ENCODE measurements around the gene GNAZ.

The GNAZ gene

DNA sequence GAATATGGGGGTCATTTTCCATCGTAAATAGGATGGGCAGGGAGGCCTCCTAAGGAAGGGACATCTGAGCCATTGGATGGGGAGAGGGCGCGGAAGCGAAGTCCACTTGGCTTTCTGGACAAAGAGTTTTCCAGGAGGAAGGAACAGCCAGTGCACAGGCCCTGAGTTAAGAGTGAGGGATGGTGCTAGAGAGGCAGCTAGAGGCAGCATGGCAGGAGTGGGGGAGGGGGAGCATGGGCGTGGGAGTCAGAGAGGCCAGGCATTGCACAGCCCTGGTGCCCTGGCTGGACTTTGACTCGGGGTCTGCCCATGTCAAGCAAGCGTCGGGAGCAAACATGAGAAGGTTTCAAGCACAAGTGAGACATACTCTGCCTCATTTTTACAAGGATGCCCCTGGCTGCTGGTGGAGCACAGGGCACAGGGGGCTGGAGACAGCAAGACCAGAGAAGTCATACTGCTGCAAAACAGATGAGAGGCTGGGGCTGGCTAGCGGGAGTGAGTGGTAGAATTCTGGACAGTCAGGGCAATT is 9.0 kb downstream of the GNAZ start:
- no peak for FAIRE-seq

DNA sequence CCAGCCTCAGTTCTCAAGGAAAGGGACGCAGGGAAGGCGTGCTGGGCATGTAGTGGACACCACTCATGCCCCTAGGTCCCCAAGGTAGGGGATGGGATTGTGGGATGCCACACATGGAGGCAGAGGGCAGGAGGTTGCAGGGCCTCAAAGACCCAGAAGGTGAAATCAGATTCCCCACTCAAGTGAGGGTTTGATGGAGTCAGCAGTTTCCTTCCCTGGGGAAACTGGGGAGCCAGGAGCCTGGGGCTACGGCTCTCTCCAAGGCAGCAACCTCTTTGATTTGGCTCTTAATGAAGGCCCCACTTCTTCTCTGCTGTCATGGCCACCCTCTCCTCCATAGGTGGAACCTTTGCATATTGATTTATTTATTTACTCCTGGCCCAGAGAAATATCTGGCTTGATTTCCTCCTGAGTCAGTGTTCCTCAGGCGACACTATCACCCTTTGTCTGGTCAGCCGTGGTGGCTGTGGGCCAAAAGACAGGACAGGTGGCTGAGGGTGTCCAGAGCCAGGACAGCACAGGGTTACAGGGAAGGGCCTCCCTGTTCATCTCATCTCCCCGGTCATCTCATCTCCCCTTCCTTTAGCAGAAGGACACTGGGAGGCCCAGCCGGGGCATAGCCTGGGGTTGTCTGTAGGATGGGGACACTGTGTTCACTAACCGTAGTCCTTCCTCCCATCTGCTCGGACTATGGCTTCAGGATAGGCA is 9.6 kb downstream of the GNAZ start:
- no peak for FAIRE-seq

DNA sequence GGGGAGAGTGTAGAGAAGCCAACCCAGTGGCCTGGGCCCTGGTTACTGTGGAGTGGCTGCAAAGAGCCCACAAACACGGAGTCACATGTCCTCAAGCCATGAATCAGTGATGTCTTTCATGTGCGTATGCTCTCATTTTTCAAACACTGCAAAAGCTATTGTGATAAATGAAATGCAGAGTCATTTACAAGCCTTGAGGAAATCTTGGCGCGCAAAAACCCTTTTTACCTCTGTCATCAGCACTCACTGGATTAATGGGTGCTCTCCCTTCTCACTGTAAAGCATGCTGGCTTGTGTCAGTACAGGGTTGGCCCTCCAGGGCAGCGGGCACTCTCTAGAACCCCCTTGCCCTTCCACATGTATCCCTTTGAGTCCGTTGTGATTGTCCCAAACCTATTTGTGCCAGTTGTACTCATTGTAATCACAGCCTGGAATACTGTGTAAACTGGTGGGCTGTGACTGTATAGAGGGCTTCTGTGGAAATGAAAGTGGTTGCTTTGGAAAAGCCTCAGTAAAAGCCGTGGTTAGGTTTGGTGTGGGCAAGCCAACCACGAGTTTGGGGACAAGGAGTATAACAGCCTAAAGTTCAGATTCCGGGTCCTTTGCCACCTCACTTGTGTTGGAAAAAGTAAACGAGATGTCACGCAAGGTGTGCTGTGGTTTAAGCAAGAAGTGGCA is 10.4 kb downstream of the GNAZ start:
- peak; percentile 77 for FAIRE-seq

DNA sequence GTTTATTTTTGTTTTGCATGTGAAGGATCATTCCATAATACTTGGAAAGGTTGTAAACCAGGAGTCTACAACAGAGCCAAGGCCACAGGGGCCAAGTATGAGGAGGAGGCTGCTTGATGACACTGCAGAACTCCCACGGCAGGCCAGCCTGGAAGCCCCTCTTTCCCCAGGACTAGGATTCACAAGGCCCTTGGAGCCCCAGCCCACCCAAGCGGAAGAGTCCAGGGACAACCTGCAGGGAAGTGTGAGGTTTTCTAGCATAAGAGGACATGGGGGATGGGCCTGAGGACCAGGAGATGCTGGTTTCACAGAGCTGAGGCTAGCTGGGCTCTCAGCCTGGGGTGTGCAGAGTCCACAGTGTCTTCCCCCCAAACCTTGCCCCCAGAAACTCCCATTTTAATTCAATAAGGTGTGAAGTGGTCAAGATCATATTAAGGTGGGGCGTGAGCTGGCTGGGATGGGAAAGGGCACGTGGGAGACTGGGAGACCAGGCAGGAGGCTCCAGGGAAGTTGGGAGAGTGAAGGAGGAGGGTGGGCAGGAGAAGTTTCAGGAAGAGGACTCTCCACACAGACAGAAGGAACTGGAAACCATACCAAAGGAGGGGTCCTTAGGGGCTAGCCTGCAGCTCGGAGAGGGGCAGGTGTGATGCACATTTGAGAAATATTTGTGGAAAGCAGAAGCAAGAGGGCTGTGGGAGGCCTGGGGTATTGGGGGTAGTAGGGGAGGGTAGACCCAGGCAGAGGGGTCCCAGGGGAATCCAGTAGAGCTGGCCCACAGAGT is 12.4 kb downstream of the GNAZ start:
- FAIRE-seq = no peak

DNA sequence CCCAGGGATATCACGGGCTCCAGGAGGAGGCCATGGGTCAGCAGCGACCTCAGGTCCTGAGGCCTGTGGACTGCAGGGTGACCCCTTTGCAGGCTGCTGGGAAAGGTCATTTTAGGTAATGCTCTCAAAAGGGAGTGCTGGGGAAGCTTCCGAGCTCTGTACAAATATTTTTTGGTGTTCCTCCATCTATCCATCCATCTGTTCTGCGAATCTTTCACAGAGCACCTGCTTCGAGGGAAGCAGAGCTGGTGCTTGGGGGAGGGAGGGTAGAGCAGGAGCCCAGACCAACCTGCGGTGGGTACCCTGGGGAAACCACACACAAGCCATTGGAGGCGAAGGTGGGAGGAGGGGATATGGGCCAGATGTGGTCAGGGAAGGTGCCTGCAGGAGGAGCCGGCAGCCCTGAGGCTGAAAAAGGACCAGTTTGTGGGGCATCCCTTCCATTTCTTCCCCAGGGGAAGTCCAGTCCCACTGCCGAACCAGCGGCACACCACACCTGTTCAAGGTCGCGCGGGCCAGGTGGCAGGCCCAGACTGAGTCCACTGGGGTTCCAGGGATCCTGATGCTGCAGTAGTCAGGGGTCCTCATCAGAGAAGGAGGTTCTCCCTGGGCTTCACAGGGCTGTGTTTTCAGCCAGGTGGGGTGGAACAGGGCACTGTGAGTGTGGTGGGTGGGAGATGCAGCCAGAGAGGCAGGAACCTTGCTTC is 13.1 kb downstream of the GNAZ start:
- FAIRE-seq = no peak

DNA sequence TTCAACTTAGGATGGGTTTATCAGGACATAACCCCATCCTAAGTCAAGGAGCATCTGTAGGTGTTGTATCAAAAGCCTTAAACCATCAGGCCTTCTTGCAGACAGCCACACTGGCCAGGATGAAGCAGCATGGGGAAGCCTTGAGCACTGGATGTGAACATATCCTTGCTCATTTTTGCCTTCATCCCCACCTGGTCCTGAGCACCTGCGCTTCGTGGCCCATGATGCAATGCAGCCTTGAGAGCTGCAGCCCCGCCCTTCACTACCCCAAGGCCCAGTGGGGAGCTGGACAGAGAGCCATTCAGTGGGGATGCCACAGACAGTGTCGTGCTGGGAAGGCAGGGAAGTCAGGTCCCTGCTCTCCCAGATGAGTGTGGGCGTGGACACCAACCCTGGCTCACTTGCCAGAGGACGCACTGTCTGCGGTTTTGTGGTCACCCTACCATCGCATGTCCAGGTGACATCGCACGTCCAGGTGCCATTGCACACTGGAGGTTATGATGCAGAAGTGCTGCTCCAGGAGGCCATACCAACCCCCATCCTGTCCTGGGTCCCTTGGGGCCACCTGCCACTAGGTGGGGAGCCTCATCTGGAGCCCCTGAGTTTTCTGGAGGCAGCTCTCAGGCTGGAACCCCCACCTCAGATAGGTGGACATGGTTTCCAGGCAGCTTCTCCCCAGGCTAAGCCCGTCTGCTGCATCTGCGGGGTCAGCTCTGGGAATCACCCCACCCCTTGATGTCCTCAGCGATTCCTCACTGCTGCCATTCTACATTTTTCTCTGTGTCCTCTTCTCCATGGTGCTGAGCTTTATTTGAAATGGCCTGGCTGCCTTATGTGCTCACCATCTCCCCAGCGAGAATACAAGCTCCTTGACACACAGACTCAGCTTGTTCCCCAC is 14.4 kb downstream of the GNAZ start:
- no peak for FAIRE-seq

DNA sequence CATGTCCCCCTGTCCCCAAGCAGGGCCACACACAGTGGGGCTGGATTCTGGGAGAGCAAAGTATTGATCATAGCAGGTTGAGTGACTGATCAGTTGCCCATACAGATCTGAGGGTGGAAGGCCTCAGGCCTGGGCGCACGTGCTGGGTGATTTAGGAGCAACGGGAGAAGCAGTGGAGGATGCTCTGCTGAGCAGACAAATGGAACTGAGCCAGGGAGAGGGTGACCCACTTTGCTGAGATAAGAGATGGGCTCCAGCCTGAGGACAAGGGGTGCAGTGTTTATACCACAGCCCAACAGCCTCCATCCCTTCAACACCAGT is 15.0 kb downstream of the GNAZ start:
- no peak for FAIRE-seq

DNA sequence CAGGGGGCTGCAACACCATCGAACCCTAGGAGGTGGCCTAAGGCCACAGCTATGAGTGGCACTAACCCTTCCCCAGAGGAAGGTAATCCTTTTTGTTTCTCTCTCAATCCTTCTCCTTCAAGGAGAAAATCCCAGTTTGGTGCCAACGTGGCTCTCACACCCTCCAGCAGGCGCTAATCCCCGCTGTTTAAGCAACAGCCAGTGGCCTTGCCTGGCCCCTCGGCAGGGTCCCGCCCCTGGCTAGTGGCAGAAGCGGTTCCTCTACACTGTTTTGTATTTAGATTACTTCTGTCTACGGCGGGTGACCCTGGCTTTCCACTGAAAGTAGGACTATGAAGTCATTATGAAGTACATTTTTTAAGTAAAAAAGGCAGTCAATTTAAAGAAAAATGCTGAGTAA is 15.5 kb downstream of the GNAZ start:
- FAIRE-seq = no peak

DNA sequence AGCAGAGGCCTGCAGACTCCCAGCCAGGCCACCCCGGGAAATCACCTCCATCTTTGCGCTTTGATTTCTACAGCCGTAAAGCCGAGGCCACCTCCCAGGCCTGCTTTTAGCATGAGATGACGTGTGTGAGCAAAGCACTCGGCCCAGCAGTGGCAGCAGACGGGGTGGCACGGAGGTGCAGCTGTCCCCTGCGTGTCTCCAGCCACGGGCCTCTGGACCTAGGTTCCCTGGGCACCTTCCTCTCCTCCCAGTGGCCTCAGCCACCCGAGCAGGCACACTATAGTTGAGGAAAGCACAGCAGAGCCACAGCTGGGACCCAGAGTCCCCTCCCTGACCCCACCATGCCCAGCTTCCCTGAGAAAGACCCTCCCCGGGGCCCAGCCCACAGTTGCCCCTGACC is 15.9 kb downstream of the GNAZ start:
- FAIRE-seq = no peak

DNA sequence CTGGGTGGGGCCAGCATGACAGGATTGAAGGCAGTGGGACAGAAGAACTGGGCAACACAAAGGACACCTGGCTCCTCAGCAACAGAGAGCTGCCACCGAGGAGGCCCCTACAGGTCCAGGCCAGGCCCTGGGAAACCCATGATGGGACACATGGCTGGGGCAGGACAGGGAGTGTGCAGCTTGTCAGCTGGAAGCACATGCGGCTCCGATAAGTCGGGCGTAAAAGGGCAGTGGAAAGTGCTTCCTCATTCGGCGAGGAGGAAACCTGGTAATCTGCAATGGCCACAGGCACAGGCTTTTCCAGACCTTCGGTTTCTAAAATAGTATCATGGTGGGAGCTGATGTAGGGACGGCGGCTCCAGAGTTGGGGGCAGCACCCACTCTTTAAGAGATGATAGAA is 16.5 kb downstream of the GNAZ start:
- no peak for FAIRE-seq

DNA sequence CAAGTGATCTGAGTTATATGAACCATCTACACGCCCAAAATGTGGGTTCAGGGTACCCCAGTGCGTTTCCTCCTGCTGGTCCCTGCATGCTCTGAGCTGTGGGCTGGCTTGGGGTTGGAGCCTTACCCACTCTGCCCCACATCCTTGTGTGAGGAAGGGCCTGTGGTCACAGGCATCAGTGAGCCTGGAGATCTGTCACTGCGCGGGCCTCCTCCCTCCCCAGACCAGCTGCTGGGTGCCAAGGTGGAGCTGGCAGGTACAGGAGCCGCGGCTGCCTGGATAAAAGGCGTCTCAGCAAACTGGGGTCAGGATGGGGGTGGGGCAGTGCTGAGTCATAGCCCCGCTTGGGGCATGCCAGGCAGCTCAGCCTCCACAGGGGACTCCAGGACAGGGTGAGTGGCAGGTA is 17.9 kb downstream of the GNAZ start:
- no peak for FAIRE-seq

DNA sequence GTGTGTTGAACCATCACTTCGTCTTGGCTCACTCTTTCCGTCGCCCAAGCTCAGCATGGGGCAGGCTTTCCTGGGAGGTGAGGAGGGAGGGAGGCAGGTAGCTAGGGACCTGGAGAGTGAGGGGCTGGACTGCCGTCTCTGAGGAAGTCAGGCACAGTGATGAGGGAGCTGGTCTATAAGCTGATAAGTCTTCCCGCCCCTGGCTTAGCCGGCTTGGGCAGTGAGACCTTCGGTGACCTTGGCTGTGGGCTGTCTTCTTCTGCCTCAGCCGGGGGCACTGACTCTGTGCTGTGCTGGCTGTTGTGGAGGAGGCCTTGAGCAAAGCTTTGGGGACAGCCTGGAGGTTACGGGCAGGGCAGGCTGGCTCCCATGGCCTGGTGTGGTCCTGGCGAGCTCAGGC is 18.7 kb downstream of the GNAZ start:
- no peak for FAIRE-seq

DNA sequence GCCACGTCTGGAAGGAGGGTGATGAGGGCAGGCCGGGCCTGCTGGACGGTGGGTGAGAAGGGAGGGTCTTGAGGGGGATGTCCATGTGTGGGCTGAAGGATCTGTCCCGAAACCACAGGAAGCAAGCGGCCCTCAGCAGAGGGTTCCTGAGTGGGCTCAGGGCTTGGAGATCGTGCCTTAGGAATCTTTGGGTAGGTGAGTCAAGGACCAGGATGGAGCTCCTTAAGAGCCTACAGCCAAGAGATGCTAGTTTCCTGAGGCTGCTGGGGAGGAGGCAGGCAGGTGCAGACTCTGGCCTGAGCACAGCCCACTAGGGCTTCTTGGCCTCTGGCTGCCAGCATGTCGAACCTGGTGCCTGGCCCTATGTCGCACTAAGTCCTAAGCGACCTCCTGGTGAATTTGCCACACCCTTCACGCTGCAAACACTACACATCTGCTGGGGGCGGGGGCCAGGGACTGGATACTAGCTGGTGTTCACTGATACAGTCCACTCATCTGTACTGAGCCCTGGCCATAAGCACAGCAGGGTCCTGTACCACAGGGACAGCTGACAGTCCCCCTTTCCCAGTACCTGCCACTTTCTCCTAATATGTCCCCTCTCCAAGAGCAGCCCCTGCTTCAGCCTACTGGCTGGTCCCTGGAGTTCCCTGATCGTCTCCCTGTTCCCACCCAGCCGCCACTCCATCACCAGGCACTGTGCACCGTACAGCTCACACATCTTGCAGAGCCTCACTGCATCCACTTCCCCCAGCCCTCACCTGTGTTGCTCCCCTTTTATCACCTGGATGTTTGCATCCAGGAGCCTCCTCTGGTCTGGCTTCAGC is 19.5 kb downstream of the GNAZ start:
- FAIRE-seq = no peak

DNA sequence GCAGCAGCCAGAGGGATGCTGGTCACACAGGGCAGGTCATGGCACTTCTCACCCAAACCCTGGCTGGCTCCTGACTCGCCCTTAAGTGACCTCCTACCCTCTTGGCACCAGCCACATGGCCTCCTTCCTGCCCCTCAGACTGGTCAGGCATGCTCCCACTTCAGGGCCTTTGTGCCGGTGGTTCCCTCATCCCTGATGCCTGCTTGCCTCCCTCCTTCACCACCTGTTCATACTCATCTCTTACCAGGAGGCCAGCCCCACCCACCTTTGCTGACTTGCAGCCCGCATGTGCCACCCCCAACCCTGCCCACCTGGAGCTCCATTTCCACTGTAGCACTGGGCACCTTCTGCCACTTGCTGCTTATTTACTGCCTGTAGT is 20.1 kb downstream of the GNAZ start:
- no peak for FAIRE-seq

DNA sequence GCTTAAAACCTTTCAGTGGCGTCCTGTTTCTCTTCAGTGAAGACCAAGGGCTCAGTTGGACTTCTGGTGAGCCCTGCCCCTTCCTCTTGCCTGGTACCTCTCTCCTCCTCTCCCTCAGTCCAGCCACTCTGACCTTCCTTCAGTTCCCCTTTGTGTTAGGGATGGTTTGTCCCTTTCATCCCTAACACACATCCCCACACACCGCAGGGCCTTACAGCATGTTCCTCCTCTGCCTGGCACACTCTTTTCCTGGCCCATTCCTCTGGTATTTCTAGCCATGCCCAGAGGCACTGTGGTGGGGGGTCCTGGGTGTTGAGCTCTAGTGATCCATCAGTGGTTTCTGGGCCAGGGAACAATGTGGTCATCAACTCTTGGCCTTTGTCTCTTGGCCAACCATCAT is 21.4 kb downstream of the GNAZ start:
- no peak for FAIRE-seq

DNA sequence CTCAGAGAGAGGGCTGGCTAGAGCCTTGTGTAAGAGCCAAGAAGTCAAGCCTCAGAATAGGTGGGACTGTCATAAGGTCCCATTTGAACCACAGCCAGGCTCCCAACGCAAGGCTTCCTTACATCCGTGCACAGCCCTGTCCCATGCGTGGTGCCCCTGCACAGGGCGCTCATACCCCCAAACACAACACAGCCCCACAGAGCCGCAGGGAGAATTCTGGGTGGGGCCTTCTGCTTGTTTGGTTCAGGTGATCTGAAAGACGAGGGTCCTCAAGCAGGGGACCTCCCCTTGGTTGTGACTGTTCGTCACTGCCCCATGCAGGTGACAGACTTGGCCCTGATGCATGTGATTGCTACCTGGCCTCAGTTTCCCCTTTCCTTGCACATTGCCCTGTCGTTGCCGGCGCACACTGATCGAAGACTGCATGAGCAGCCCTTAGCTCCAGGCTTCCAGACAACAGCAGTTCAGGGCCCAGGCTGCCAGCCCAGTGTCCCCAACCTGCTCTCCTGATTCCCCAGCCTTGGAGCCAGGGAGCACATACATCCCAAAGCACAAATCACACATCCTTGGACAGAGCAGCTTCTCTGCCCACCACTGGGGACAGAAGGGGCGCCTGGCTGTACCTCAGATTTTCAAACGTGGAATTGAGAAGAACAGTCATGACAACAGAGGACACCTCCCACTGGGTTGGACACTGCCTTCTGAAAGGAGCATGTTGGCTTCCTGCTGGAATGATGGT is 22.1 kb downstream of the GNAZ start:
- FAIRE-seq = no peak

DNA sequence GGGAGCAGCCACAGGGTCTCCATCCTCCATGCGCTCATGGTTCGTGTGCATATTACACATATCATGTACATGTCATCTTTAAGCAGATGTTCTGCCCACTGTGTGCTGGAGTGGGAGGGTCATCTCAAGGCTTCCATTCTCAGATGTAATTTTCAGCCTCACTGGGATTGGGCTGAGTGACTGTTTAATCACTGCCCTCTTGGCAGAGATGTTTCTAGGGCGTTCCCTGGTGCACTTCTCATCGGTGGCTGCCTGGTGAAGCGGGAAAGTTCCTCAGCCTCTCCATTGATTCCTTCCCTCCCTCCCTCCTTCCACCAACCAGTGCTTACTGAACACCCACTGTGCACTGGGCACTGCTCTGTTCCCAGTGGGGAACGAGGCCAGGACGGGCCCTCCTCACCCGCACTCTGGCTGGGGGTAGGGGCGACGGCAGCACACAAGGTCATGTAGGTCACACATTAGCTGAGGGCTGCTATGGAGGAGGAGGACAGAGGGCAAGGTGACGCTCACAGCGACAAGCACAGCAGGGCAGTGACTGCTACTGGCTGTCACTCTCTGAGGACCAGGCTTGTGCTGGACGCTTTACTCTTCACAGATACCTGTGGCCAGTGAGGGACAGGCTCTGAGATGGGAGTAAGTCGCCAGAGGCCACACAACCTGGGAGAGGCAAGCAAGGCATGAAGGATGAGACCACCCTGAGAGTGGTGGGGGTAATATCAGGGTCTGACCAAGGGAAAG is 22.9 kb downstream of the GNAZ start:
- no peak for FAIRE-seq

DNA sequence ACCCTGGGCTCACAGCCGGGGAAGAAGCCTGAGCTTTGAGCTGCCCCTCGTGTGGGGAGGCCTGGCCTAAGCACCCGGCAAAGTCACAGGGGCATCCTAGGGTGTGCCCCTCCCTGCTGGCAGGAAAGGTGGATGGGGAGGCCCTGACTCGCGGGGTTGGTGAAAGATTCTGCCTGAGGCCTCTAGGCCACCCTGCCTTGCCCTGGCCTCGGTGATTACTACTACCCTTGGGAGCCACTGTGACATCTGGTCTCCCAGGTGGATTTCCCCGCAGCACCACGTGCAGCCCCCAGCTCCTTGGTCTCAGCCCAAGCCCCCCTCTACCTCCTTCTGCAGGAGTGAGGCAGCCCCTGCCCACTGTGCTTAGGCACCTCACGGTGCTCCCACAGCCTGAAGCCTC is 23.9 kb downstream of the GNAZ start:
- no peak for FAIRE-seq

DNA sequence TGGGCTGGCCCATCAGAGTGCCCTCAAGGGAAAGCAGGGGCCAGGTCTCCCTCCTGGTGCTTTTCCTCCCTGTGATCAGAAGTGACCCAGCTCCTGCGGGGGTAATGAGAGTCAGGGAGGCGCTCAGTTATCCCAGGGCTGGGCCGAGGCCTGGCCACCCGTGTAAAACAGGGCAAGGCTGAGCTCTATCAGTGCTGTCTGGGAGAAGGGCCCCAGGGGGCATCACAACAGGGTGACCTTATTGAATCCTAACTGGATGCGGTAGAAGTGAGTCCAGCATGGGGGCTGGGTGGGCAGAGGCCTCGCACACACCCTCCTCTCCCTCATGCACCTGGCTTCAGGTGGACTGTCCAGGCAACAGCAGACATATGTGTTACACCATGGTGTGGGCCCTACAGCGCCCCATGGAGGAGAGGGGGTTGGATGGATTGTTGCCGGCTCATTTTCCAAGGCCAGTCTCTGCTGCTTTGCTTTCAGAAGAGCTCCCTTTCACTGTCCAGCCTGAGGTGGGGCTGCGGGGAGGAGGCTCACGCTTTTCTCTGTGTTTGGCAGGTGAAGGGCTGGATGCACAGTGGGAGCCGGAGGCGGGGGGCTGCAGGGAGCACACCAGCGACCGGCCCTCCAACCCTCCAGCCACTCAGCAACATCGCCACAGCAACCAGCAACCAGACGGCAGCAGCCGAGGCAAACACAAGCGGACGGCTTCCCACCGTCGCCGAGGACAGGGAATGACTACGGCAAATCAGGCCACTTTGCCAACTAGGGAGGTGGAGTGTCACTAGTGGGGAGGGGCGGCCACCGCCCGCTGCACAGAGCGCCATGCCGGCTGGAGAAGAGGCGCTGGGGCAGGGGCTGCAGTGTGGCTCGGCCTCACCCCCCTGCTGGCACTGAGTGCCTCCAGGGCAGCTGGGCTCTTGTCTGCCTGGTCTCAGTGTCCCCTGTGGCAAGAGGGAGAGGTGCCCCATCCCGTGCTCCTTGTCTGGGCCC is 24.7 kb downstream of the GNAZ start:
- no peak for FAIRE-seq
